Lower leg skin (tissue), 4 donors: ENCODE measurements around the gene RXRA. TPM values are rescaled to one million over a fixed set of nuclear protein-coding genes. Genes with fewer than 3 reads are reported as not detected.

ENCODE experiments used
- DNase-seq, 2 donors: peaks; one replicate each; pipeline ENCODE4 v3.0.0-alpha.2; 2019; ENCODE audit warnings: low spot score in 2 of 2
- H3K4me3 ChIP-seq: fragments of 200-600 bp; sonication (generic); 2 replicates; pipeline ENCODE4 v1.5.1; 2017; ENCODE audit warnings: mild to moderate bottlenecking, low read depth; ENCODE audit not compliant: poor library complexity, severe bottlenecking
- POLR2A ChIP-seq, 2 donors: fragments of 450-650 bp; IDR thresholded peaks; one replicate each; pipeline ENCODE4 v1.6.1; 2016 to 2017; ENCODE audit warnings: antibody characterized with exemption in 2 of 2, mild to moderate bottlenecking in 1 of 2, moderate library complexity in 1 of 2
- WGBS, 2 donors: methylation state at CpG; one replicate each; pipeline ENCODE4 v1.1.5; 2018; 5-methylcytosine and 5-hydroxymethylcytosine counted together
- intact Hi-C: fragments of 100-400 bp; cut with DNase I; formaldehyde crosslinking; loops from one replicate; pipeline ENCODE4 v1.15.0; 2023; ENCODE audit warnings: low total_unique reads
- total RNA-seq, 4 donors: library from RNA; depleted of rRNA; stranded (reverse); fragments of >200 nt; gene quantifications; one replicate each; pipeline ENCODE4 v1.1.0, GENCODE V29; 2016
- TF ChIP-seq, protein P1 (sequence below), 3 donors: fragments of 450-650 bp; IDR thresholded peaks; one replicate each; pipeline ENCODE4 v1.5.1; 2016; ENCODE audit warnings: antibody characterized with exemption in 3 of 3, mild to moderate bottlenecking in 3 of 3, moderate library complexity in 2 of 3

Gene RXRA
- total RNA-seq, 4 donors from 2014 or later = 143 to 242 (median 166) TPM

DNA sequence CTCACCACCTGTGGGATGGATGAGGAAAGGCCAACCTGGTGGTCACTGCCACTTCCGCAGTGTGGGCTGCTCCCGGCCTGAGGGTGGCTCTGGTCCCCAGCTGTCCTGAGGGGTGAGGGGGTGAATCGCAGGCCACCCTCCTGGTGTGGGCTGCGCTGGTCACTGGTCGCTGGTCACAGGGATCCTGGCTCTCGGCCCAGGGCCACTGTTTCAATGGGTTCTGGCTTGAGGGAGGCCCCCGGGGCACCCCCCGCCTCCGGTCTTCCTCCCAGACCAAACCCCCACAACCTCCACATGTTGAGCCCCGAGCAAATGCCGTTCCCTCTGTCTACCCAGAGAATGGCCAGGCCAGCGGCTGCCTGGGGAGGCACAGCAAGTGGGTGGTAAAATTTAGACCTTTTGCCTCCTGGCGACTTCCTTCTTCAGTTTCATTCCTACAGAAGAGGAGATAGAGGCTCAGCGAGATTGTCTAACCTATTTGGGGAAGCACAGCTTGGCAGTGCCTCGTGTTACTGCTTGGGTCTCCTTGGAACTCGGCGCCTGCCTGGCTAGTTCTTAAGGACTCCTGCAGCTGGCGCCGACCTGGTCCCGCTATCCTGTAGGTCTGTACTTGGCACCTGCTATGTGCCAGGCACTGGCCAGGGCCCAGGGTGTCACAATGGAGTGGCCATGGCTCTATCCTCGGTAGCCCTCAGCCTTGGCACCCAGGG is 48.2 kb downstream of the RXRA start:
- H3K4me3 ChIP-seq = no peak overlapping the region
- TF ChIP-seq POLR2A (IDR thresholded peaks at IDR 0.05) = no peak
- TF ChIP-seq, protein P1, sequence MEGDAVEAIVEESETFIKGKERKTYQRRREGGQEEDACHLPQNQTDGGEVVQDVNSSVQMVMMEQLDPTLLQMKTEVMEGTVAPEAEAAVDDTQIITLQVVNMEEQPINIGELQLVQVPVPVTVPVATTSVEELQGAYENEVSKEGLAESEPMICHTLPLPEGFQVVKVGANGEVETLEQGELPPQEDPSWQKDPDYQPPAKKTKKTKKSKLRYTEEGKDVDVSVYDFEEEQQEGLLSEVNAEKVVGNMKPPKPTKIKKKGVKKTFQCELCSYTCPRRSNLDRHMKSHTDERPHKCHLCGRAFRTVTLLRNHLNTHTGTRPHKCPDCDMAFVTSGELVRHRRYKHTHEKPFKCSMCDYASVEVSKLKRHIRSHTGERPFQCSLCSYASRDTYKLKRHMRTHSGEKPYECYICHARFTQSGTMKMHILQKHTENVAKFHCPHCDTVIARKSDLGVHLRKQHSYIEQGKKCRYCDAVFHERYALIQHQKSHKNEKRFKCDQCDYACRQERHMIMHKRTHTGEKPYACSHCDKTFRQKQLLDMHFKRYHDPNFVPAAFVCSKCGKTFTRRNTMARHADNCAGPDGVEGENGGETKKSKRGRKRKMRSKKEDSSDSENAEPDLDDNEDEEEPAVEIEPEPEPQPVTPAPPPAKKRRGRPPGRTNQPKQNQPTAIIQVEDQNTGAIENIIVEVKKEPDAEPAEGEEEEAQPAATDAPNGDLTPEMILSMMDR (IDR thresholded peaks at IDR 0.05) = no peak
- DNase-seq = no peak
- WGBS, 2 donors = 54 to 57% methylated on average over 18 to 21 of the region's 21 CpGs
- intact Hi-C loops = loop anchor here (5.0 kb wide), 1 partner anchor 38 kb away; no protein-coding TSS in a partner anchor

DNA sequence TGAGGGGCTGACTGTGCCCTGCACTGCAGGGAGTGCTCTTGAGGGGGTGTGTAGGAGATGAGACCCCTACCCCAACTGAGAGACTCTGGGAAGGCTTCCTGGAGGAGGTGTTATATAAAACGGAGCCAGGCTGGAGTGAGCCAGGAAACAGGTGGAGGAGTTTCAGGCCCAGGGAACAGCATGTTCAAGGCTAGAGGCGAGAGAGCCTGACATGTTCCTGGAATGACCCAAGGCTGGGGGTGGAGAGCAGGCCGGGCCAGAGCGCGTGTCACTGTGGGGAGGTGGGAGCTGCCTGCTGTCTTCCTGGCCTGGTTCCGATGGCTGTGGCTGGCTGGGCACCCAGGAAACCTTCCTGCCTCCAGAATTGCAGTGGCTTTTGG is 48.7 kb downstream of the RXRA start:
- 15 to 32% methylated on average over 6 of the region's 6 CpGs for whole genome bisulfite sequencing, 2 donors
- no peak for DNase-seq
- no peak for TF ChIP-seq POLR2A (IDR thresholded peaks at IDR 0.05)
- TF ChIP-seq, protein P1 (IDR thresholded peaks at IDR 0.05) = no peak
- H3K4me3 ChIP-seq = no peak overlapping the region
- intact Hi-C loops = loop anchor here (5.0 kb wide), 1 partner anchor 37 kb away; no protein-coding TSS in a partner anchor

DNA sequence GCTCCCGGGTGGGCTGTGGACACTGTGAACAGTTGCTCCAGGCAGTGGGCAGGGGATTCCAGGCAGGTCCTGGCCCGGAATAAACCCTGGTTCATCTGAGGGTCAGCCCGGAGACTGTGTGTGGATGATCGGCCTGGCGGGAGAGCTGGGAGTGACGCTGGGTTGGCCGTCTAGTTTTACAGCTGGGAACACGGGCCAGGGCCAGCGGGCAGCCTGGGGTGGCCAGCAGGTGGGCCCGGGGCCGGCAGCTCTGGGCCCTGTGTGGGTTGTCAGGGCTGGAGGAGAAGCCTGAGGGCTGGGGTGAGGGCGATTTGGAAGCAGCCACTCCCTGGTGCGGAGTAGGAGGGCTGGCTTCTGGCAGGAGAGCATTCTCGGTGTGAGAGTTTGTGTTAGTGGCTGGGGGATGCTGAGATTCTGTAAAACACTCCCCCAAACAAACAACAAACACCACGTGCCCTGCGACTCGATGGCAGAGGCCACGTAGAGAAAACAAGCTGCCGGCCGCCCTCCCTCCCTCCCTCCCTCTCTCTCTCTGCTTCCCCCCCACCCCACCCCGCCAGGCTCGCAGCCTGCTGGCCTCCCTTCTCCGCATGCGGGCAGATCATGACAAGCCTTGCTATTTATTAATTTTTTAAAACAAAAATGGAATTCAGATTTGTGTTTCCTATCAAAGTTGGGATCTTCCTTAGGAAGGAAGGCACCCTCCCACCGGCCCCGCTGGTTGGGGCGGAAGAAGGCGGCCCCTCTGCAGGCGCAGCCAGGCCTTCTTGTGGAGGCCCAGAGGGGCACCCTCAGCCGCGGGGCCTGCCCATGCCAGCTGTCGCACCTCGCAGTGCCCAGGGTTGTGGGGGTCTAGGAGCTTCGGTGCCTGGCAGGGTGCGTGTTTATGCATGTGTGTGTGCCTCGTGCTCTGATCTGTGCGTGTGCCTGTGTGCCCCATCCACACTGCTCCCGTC is 49.5 kb downstream of the RXRA start:
- intact Hi-C loops = loop anchor here (5.0 kb wide), 1 partner anchor 37 kb away; no protein-coding TSS in a partner anchor
- TF ChIP-seq, protein P1 (IDR thresholded peaks at IDR 0.05) = no peak
- no peak for TF ChIP-seq POLR2A (IDR thresholded peaks at IDR 0.05)
- H3K4me3 ChIP-seq = no peak overlapping the region
- no peak for DNase-seq
- WGBS, 2 donors = 13 to 16% methylated on average over 33 to 36 of the region's 38 CpGs

DNA sequence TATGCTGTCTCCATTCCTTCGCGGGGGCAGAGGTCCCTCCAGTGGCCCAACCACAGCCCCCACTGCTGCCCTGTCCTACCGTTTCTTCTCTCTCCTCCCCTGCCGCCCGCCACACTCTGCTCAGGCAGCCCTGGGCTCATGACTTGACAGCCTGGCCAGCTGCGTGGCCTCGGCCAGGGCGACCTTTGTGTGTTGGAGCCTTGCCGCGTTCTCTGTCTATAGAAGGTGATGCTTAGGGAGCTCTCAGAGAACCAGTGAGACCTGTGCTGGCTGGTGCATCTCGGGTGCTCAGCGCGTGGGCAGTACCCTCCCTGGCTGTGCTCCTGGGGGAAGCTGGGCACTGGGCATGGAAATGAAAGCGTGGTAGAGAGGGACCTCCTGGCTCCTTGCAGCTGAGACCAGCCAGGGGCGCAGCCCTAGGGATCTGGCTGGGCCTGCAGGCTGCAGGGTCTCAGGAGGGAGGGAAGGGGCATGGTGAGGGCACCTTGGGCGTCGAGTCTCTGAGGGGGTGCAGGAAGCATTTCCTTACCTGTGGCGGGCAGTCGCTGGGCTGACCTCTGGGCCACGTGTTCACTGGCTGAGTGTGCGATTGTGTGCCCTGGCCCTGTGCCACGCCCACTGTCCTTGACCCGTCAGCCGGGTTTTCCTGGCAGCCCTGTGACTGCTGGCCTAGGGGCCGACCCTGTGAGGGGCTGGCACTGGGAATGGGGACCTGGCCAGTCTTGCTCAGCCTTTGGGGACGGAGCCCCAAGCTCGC is 50.3 kb downstream of the RXRA start:
- no peak for TF ChIP-seq POLR2A (IDR thresholded peaks at IDR 0.05)
- TF ChIP-seq, protein P1 (IDR thresholded peaks at IDR 0.05) = no peak
- intact Hi-C loops = loop anchor here (5.0 kb wide), 1 partner anchor 36 kb away; no protein-coding TSS in a partner anchor
- 31 to 52% methylated on average over 22 to 27 of the region's 27 CpGs for WGBS, 2 donors
- no peak for DNase-seq
- no peak overlapping the region for H3K4me3 ChIP-seq

DNA sequence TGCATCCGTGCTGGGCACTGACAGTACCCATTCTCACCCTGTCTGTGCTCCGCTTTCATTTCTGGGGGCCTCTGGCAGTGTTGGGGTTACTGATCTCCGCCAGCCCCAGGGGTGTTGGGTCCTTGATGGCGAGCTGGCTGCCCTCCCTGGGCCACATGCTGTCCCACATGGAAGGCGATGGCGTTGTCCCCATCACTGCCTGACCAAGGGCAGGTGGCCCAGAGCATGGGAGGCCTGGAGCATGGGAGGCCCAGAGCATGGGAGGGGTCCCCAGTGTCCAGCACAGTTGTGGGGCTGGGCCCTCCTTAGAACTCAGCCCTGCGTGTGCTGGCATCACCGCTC is 50.9 kb downstream of the RXRA start:
- no peak overlapping the region for H3K4me3 ChIP-seq
- 63 to 82% methylated on average over 7 to 8 of the region's 8 CpGs for WGBS, 2 donors
- no peak for TF ChIP-seq POLR2A (IDR thresholded peaks at IDR 0.05)
- TF ChIP-seq, protein P1 (IDR thresholded peaks at IDR 0.05) = no peak
- DNase-seq = no peak
- intact Hi-C loops = loop anchor here (5.0 kb wide), 1 partner anchor 35 kb away; no protein-coding TSS in a partner anchor
